GM12878 (cell line): ENCODE results near the gene CEP89. TPM values are rescaled to one million over a fixed set of nuclear protein-coding genes. Genes with fewer than 3 reads are reported as not detected.

Experiments
- ATAC-seq: fragments of 200-7000 bp; cut with Tn5 transposase; 3 replicates; pipeline ENCODE4 v1.9.1; 2020; ENCODE audit warnings: mild to moderate bottlenecking, moderate library complexity
- BruUV-seq: library from RNA; stranded (reverse); fragments of 400-500 nt; replicated peaks from 2 replicates; lab custom pipeline; 2021; lab: Mats Ljungman, UMichigan
- CTCF ChIA-PET: fragments of 300-600 bp; sonication (Branson Sonifier 250); formaldehyde crosslinking; extraction: SDS; loops from one replicate; lab custom pipeline; 2021; ENCODE audit warnings: inconsistent platforms; lab: Yijun Ruan, JAX
- POLR2A ChIA-PET: fragments of 350-600 bp; formaldehyde crosslinking; extraction: SDS; loops from one replicate; lab custom pipeline; 2021; ENCODE audit warnings: inconsistent platforms; lab: Charles Lee
- RAD21 ChIA-PET: fragments of 300-600 bp; sonication (Branson Sonifier 250); formaldehyde crosslinking; loops from one replicate; lab custom pipeline; 2023; ENCODE audit warnings: antibody characterized with exemption; ENCODE audit not compliant: unreplicated experiment; lab: Charles Lee
- SMC1A ChIA-PET: fragments of 300-600 bp; sonication (Branson Sonifier 250); formaldehyde crosslinking; loops from one replicate; lab custom pipeline; 2023; ENCODE audit not compliant: unreplicated experiment, uncharacterized antibody; lab: Charles Lee
- DNase-seq: peaks from one replicate; pipeline ENCODE4 v3.0.0-alpha.2; 2011; ENCODE audit warnings: low read depth, low spot score
- FAIRE-seq: peaks from 3 replicates; lab custom pipeline; 2011; peaks lifted over from hg19 to GRCh38; lab: Jason Lieb, UNC
- H2AFZ ChIP-seq: 2 replicates; pipeline ENCODE4 v1.6.0; 2011; ENCODE audit warnings: low read depth, low read length, control low read depth; ENCODE audit not compliant: control insufficient read depth
- H3K27ac ChIP-seq: 2 replicates; pipeline ENCODE4 v1.5.1; 2011; ENCODE audit warnings: control low read depth; ENCODE audit not compliant: control insufficient read depth, insufficient read depth
- H3K27me3 ChIP-seq, 2 experiments: replicated peaks in 1 of 2; 2 replicates each; pipeline versions ENCODE4 v1.6.0 to v1.6.1; 2011; ENCODE audit warnings: low read length in 1 of 2; ENCODE audit not compliant: control insufficient read depth in 2 of 2, insufficient read depth in 2 of 2
- H3K36me3 ChIP-seq, 2 experiments: 2 replicates each; pipeline ENCODE4 v1.5.1; 2011; ENCODE audit warnings: low read length in 1 of 2; ENCODE audit not compliant: control insufficient read depth in 2 of 2, insufficient read depth in 2 of 2
- H3K4me1 ChIP-seq: 2 replicates; pipeline ENCODE4 v1.6.1; 2011; ENCODE audit warnings: mild to moderate bottlenecking, low read length, moderate library complexity, mixed read lengths; ENCODE audit not compliant: control insufficient read depth, insufficient read depth
- H3K4me2 ChIP-seq: 2 replicates; pipeline ENCODE4 v1.6.0; 2011; ENCODE audit warnings: control low read depth; ENCODE audit not compliant: control insufficient read depth, insufficient read depth
- H3K4me3 ChIP-seq: fragments of 200-600 bp; sonication (generic); 2 replicates; pipeline ENCODE4 v1.5.1; 2016
- H3K79me2 ChIP-seq: 2 replicates; pipeline ENCODE4 v1.6.0; 2011; ENCODE audit warnings: low read length; ENCODE audit not compliant: control insufficient read depth, insufficient read depth
- H3K9ac ChIP-seq: 2 replicates; pipeline ENCODE4 v1.8.0; 2011; ENCODE audit warnings: low read length, control low read depth, mixed read lengths; ENCODE audit not compliant: control insufficient read depth, insufficient read depth
- H3K9me3 ChIP-seq: replicated peaks from 3 replicates; pipeline ENCODE4 v1.5.1; 2011; ENCODE audit warnings: mild to moderate bottlenecking, low read length; ENCODE audit not compliant: control insufficient read depth, insufficient read depth
- H4K20me1 ChIP-seq: 2 replicates; pipeline ENCODE4 v1.6.0; 2011; ENCODE audit not compliant: control insufficient read depth, insufficient read depth
- HSF1 ChIP-seq: fragments of 150-350 bp; IDR thresholded peaks from 2 replicates; pipeline ENCODE4 v1.6.1; 2014; ENCODE audit warnings: mild to moderate bottlenecking, low read depth, low read length
- WGBS: methylation state at CpG from one replicate; pipeline ENCODE4 v1.1.6; 2016; ENCODE audit warnings: low lambda C conversion rate; ENCODE audit not compliant: insufficient replicate concordance, insufficient coverage; ENCODE audit errors: missing lambda C conversion rate; 5-methylcytosine and 5-hydroxymethylcytosine counted together
- in situ Hi-C: fragments of 300-500 bp; cut with MboI; formaldehyde crosslinking; loops from 9 replicates; pipeline ENCODE4 v1.14.3; 2018; ENCODE audit warnings: mixed read lengths
- intact Hi-C: fragments of 100-400 bp; cut with micrococcal nuclease; formaldehyde crosslinking; loops from one replicate; pipeline ENCODE4 v1.14.2; 2022; ENCODE audit not compliant: unreplicated experiment
- polyA plus RNA-seq, 11 experiments: library from polyadenylated mRNA; depleted of rRNA in 4 of 11; unstranded in 6 of 11; stranded (reverse) in 5 of 11; fragments of >200 nt; fragmentation: Nextera tagmentation in 4 of 11; fragmentation: Illumina TruSeq in 1 of 11; extraction: Ambion mirVana in 4 of 11; extraction: Trizol in 1 of 11; gene quantifications; 1 replicate in 1 of 11; 2 replicates in 10 of 11; pipeline versions ENCODE4 v1.2.1 to v1.2.3, GENCODE V29; 2011 to 2016; ENCODE audit warnings: inconsistent platforms in 2 of 11, missing spikeins in 2 of 11, low read depth in 1 of 11
- small RNA-seq: library from RNA; depleted of rRNA; stranded (forward); fragments of <200 nt; gene quantifications from one replicate; pipeline ENCODE3, GENCODE V24; 2014
- total RNA-seq, 4 experiments: library from RNA; depleted of rRNA in 3 of 4; stranded (reverse); fragments of >200 nt in 3 of 4; fragmentation: Illumina TruSeq in 1 of 4; extraction: Trizol in 1 of 4; gene quantifications; 2 replicates each; pipeline versions ENCODE4 v1.2.1 to v1.2.3, GENCODE V29; 2013 to 2021

CEP89 gene
- total and polyA plus RNA-seq, 10 of the 15 experiments (the other 5 are each of a cell fraction or from before 2014, with no cell fraction given), result 6.0 to 19.3 (median 10.2) TPM

- ATAC-seq (no peak), DNase-seq (no peak), FAIRE-seq (no peak)
- intact Hi-C loops (no loop called here), in situ Hi-C loops (no loop called here)
- SMC1A ChIA-PET, result no interaction called here
- no TSS peak for BruUV-seq
- no peaks in the 10 kb centered on the region for H4K20me1 ChIP-seq
- RAD21 ChIA-PET, result no interaction called here
- no peaks in the 10 kb centered on the region; a peak in 1 of 4 replicates for H3K27me3 ChIP-seq
- no peak for TF ChIP-seq HSF1
- H3K4me3 ChIP-seq, result no peak overlapping the region
- POLR2A ChIA-PET, result no interaction called here
- no peaks in the 10 kb centered on the region for H3K36me3 ChIP-seq
- no peak overlapping the region for H3K4me2 ChIP-seq
- no peak overlapping the region for H3K27ac ChIP-seq
- no peaks in the 10 kb centered on the region for H3K79me2 ChIP-seq
- CTCF ChIA-PET, result interaction anchor here (1.7 kb wide), 1 partner anchor 8 kb away, joined by 3 read pairs; no protein-coding TSS in a partner anchor
- H3K9ac ChIP-seq, result no peak overlapping the region
- H2AFZ ChIP-seq, result no peak overlapping the region
- no peaks in the 10 kb centered on the region for H3K9me3 ChIP-seq
- H3K4me1 ChIP-seq, result no peaks in the 10 kb centered on the region
- 56% methylated on average over 4 of the region's 4 CpGs for WGBS
Observed at GRCh38 chr19:32828139-32828538, 143.6 kb downstream of the CEP89 start.

Small RNA genes lying within 50 kb of the gene (small RNA-seq; reads per million reads assigned to genes)
- not detected for gene RN7SKP22

Other genes starting within 250 kb of the CEP89 start
- gene SLC7A9, start 102.2 kb downstream of the CEP89 start, total RNA-seq (2014; rRNA removed), result 0.17 TPM in 1 of 2 replicates, not detected in the other
- not detected in 2 replicates for gene SLC7A9, start 102.2 kb downstream of the CEP89 start, total RNA-seq (2014; rRNA removed; fragmentation: Illumina TruSeq; extraction: Trizol)
- 0.13 TPM in 1 of 2 replicates, not detected in the other for gene SLC7A9, start 102.2 kb downstream of the CEP89 start, total RNA-seq (2021)
- not detected in 2 replicates for gene SLC7A9, start 102.2 kb downstream of the CEP89 start, polyA plus RNA-seq (2011; rRNA removed)
- gene SLC7A9, start 102.2 kb downstream of the CEP89 start, polyA plus RNA-seq (2014; fragmentation: Illumina TruSeq; extraction: Trizol), result not detected in 2 replicates
- gene SLC7A9, start 102.2 kb downstream of the CEP89 start, polyA plus RNA-seq (2014; fragmentation: Nextera tagmentation; extraction: Ambion mirVana), result not detected
- not detected in 2 replicates for gene SLC7A9, start 102.2 kb downstream of the CEP89 start, polyA plus RNA-seq (2014; rRNA removed)
- gene SLC7A9, start 102.2 kb downstream of the CEP89 start, polyA plus RNA-seq (2016; fragmentation: Nextera tagmentation; extraction: Ambion mirVana), result not detected
- 5.9 and 9.2 TPM in 2 replicates for gene FAAP24, start 284 bp upstream of the CEP89 start, total RNA-seq (2014; rRNA removed)
- 6.4 and 6.6 TPM in 2 replicates for gene FAAP24, start 284 bp upstream of the CEP89 start, total RNA-seq (2014; rRNA removed; fragmentation: Illumina TruSeq; extraction: Trizol)
- gene FAAP24, start 284 bp upstream of the CEP89 start, total RNA-seq (2021), result 6.4 and 7.5 TPM in 2 replicates
- 8.5 and 10.6 TPM in 2 replicates for gene FAAP24, start 284 bp upstream of the CEP89 start, polyA plus RNA-seq (2011; rRNA removed)
- gene FAAP24, start 284 bp upstream of the CEP89 start, polyA plus RNA-seq (2014; fragmentation: Illumina TruSeq; extraction: Trizol), result 7.5 and 9.6 TPM in 2 replicates
- 10 to 100 TPM; 15.8 to 17.4 TPM for gene FAAP24, start 284 bp upstream of the CEP89 start, polyA plus RNA-seq (2014; fragmentation: Nextera tagmentation; extraction: Ambion mirVana)
- 7.4 and 8.8 TPM in 2 replicates for gene FAAP24, start 284 bp upstream of the CEP89 start, polyA plus RNA-seq (2014; rRNA removed)
- 10 to 100 TPM; 10.1 to 13.2 TPM for gene FAAP24, start 284 bp upstream of the CEP89 start, polyA plus RNA-seq (2016; fragmentation: Nextera tagmentation; extraction: Ambion mirVana)
- 3.6 and 4.6 TPM in 2 replicates for gene RHPN2, start 92.9 kb upstream of the CEP89 start, total RNA-seq (2014; rRNA removed)
- gene RHPN2, start 92.9 kb upstream of the CEP89 start, total RNA-seq (2014; rRNA removed; fragmentation: Illumina TruSeq; extraction: Trizol), result 3.8 and 4.3 TPM in 2 replicates
- 3.6 and 4.5 TPM in 2 replicates for gene RHPN2, start 92.9 kb upstream of the CEP89 start, total RNA-seq (2021)
- 5.4 and 6.3 TPM in 2 replicates for gene RHPN2, start 92.9 kb upstream of the CEP89 start, polyA plus RNA-seq (2011; rRNA removed)
- gene RHPN2, start 92.9 kb upstream of the CEP89 start, polyA plus RNA-seq (2014; fragmentation: Illumina TruSeq; extraction: Trizol), result 7.4 and 10.8 TPM in 2 replicates
- gene RHPN2, start 92.9 kb upstream of the CEP89 start, polyA plus RNA-seq (2014; fragmentation: Nextera tagmentation; extraction: Ambion mirVana), result 1 to 10 TPM in 1 of 2 experiments, under 1 TPM in 1; 0.71 to 1.8 TPM
- gene RHPN2, start 92.9 kb upstream of the CEP89 start, polyA plus RNA-seq (2014; rRNA removed), result 3.5 TPM in 2 replicates
- gene RHPN2, start 92.9 kb upstream of the CEP89 start, polyA plus RNA-seq (2016; fragmentation: Nextera tagmentation; extraction: Ambion mirVana), result 1 to 10 TPM; 3.1 to 3.3 TPM
- 5.9 and 6.6 TPM in 2 replicates for gene GPATCH1, start 109.2 kb upstream of the CEP89 start, total RNA-seq (2014; rRNA removed)
- 6.5 and 7.2 TPM in 2 replicates for gene GPATCH1, start 109.2 kb upstream of the CEP89 start, total RNA-seq (2014; rRNA removed; fragmentation: Illumina TruSeq; extraction: Trizol)
- gene GPATCH1, start 109.2 kb upstream of the CEP89 start, total RNA-seq (2021), result 5.7 and 7.2 TPM in 2 replicates
- 7.0 and 7.8 TPM in 2 replicates for gene GPATCH1, start 109.2 kb upstream of the CEP89 start, polyA plus RNA-seq (2011; rRNA removed)
- 7.2 and 8.4 TPM in 2 replicates for gene GPATCH1, start 109.2 kb upstream of the CEP89 start, polyA plus RNA-seq (2014; fragmentation: Illumina TruSeq; extraction: Trizol)
- gene GPATCH1, start 109.2 kb upstream of the CEP89 start, polyA plus RNA-seq (2014; fragmentation: Nextera tagmentation; extraction: Ambion mirVana), result 1 to 10 TPM; 4.5 to 5.3 TPM
- 5.9 and 6.3 TPM in 2 replicates for gene GPATCH1, start 109.2 kb upstream of the CEP89 start, polyA plus RNA-seq (2014; rRNA removed)
- gene GPATCH1, start 109.2 kb upstream of the CEP89 start, polyA plus RNA-seq (2016; fragmentation: Nextera tagmentation; extraction: Ambion mirVana), result 1 to 10 TPM; 8.0 to 9.6 TPM
- not detected in 2 replicates for gene WDR88, start 160.2 kb upstream of the CEP89 start, total RNA-seq (2014; rRNA removed)
- gene WDR88, start 160.2 kb upstream of the CEP89 start, total RNA-seq (2014; rRNA removed; fragmentation: Illumina TruSeq; extraction: Trizol), result not detected in 2 replicates
- gene WDR88, start 160.2 kb upstream of the CEP89 start, total RNA-seq (2021), result not detected in 2 replicates
- not detected in 2 replicates for gene WDR88, start 160.2 kb upstream of the CEP89 start, polyA plus RNA-seq (2011; rRNA removed)
- not detected in 2 replicates for gene WDR88, start 160.2 kb upstream of the CEP89 start, polyA plus RNA-seq (2014; fragmentation: Illumina TruSeq; extraction: Trizol)
- not detected for gene WDR88, start 160.2 kb upstream of the CEP89 start, polyA plus RNA-seq (2014; fragmentation: Nextera tagmentation; extraction: Ambion mirVana)
- not detected in 2 replicates for gene WDR88, start 160.2 kb upstream of the CEP89 start, polyA plus RNA-seq (2014; rRNA removed)
- gene WDR88, start 160.2 kb upstream of the CEP89 start, polyA plus RNA-seq (2016; fragmentation: Nextera tagmentation; extraction: Ambion mirVana), result under 1 TPM; 0.19 to 0.34 TPM
- 2.3 and 3.0 TPM in 2 replicates for gene LRP3, start 222.4 kb upstream of the CEP89 start, total RNA-seq (2014; rRNA removed)
- gene LRP3, start 222.4 kb upstream of the CEP89 start, total RNA-seq (2014; rRNA removed; fragmentation: Illumina TruSeq; extraction: Trizol), result 0.55 and 0.81 TPM in 2 replicates
- 2.8 and 3.2 TPM in 2 replicates for gene LRP3, start 222.4 kb upstream of the CEP89 start, total RNA-seq (2021)
- gene LRP3, start 222.4 kb upstream of the CEP89 start, polyA plus RNA-seq (2011; rRNA removed), result 0.13 and 0.48 TPM in 2 replicates
- gene LRP3, start 222.4 kb upstream of the CEP89 start, polyA plus RNA-seq (2014; fragmentation: Illumina TruSeq; extraction: Trizol), result 0.31 TPM in 1 of 2 replicates, not detected in the other
- not detected for gene LRP3, start 222.4 kb upstream of the CEP89 start, polyA plus RNA-seq (2014; fragmentation: Nextera tagmentation; extraction: Ambion mirVana)
- 2.9 and 4.2 TPM in 2 replicates for gene LRP3, start 222.4 kb upstream of the CEP89 start, polyA plus RNA-seq (2014; rRNA removed)
- gene LRP3, start 222.4 kb upstream of the CEP89 start, polyA plus RNA-seq (2016; fragmentation: Nextera tagmentation; extraction: Ambion mirVana), result under 1 TPM; 0.12 to 0.26 TPM